Naive thymus-derived CD4-positive, alpha-beta T cell (primary cell): ENCODE results near the gene REC114. TPM values are rescaled to one million over a fixed set of nuclear protein-coding genes. Genes with fewer than 3 reads are reported as not detected.

Source experiments
- ATAC-seq: fragments of 150-1000 bp; cut with Tn5 transposase; 2 replicates; pipeline ENCODE4 v1.10.0; 2021; ENCODE audit warnings: mild to moderate bottlenecking, moderate library complexity
- CTCF ChIA-PET: fragments of 350-600 bp; sonication (Branson Sonifier 250); formaldehyde crosslinking; loops from one replicate; lab custom pipeline; 2021; ENCODE audit warnings: antibody characterized with exemption; lab: Charles Lee
- POLR2A ChIA-PET: fragments of 350-600 bp; sonication (Branson Sonifier 250); formaldehyde crosslinking; loops from one replicate; lab custom pipeline; 2021; ENCODE audit warnings: antibody characterized with exemption, inconsistent platforms; lab: Charles Lee
- DNase-seq, 9 donors: peaks; one replicate each; pipeline versions ENCODE4 v3.0.0 to v3.0.0-alpha.2; 2020 to 2022; ENCODE audit warnings: mixed read lengths in 1 of 9
- H3K27ac ChIP-seq: one replicate; pipeline ENCODE4 v1.7.0; 2013; ENCODE audit warnings: mild to moderate bottlenecking, low read depth, low read length, moderate library complexity
- H3K27me3 ChIP-seq, 2 donors: one replicate each; pipeline ENCODE4 v1.7.0; 2013; ENCODE audit warnings: low read length in 2 of 2, mild to moderate bottlenecking in 2 of 2, moderate library complexity in 2 of 2; ENCODE audit not compliant: control insufficient read depth in 2 of 2, insufficient read depth in 2 of 2
- H3K36me3 ChIP-seq, 3 experiments: 1 replicate in 2 of 3; 2 replicates in 1 of 3; pipeline ENCODE4 v1.7.0; 2013; ENCODE audit warnings: low read length in 3 of 3, mild to moderate bottlenecking in 3 of 3, moderate library complexity in 1 of 3; ENCODE audit not compliant: insufficient read depth in 3 of 3, control insufficient read depth in 2 of 3
- H3K4me1 ChIP-seq, 2 donors: one replicate each; pipeline ENCODE4 v1.7.0; 2013; ENCODE audit warnings: low read length in 2 of 2, mild to moderate bottlenecking in 2 of 2, moderate library complexity in 1 of 2; ENCODE audit not compliant: control insufficient read depth in 2 of 2, insufficient read depth in 2 of 2
- H3K4me3 ChIP-seq: 2 replicates; pipeline ENCODE4 v1.7.0; 2013; ENCODE audit warnings: mild to moderate bottlenecking, low read length
- H3K9me3 ChIP-seq, 3 experiments: 1 replicate in 2 of 3; 2 replicates in 1 of 3; pipeline ENCODE4 v1.7.0; 2013; ENCODE audit warnings: low read length in 3 of 3; ENCODE audit not compliant: control insufficient read depth in 2 of 3
- H3K27ac Mint-ChIP-seq, 9 donors: one replicate each; pipeline ENCODE4 v1.8.0; 2020 to 2022; ENCODE audit warnings: mixed read lengths in 9 of 9, mild to moderate bottlenecking in 8 of 9, moderate library complexity in 5 of 9, inconsistent platforms in 2 of 9
- H3K27me3 Mint-ChIP-seq, 5 donors: one replicate each; pipeline ENCODE4 v1.8.0; 2021 to 2022; ENCODE audit warnings: mixed read lengths in 5 of 5, mild to moderate bottlenecking in 1 of 5
- H3K36me3 Mint-ChIP-seq, 5 donors: one replicate each; pipeline ENCODE4 v1.8.0; 2020 to 2022; ENCODE audit warnings: mixed read lengths in 5 of 5, mild to moderate bottlenecking in 3 of 5, inconsistent platforms in 1 of 5
- H3K4me1 Mint-ChIP-seq, 7 donors: one replicate each; pipeline ENCODE4 v1.8.0; 2020 to 2022; ENCODE audit warnings: mixed read lengths in 7 of 7, mild to moderate bottlenecking in 3 of 7, inconsistent platforms in 1 of 7
- H3K4me3 Mint-ChIP-seq, 10 donors: one replicate each; pipeline ENCODE4 v1.8.0; 2020 to 2022; ENCODE audit warnings: mild to moderate bottlenecking in 10 of 10, mixed read lengths in 10 of 10, moderate library complexity in 6 of 10, inconsistent platforms in 2 of 10
- H3K9me3 Mint-ChIP-seq, 11 donors: one replicate each; pipeline ENCODE4 v1.8.0; 2020 to 2022; ENCODE audit warnings: mixed read lengths in 11 of 11, mild to moderate bottlenecking in 4 of 11, inconsistent platforms in 1 of 11, moderate library complexity in 1 of 11
- intact Hi-C, 2 donors: fragments of 100-400 bp; cut with micrococcal nuclease; formaldehyde crosslinking; loops; one replicate each; pipeline ENCODE4 v1.15.1; 2023
- polyA plus RNA-seq, 2 donors: library from polyadenylated mRNA; unstranded; fragments of 300-500 nt; fragmentation: Illumina TruSeq; gene quantifications; one replicate each; pipeline ENCODE4 v1.2.3, GENCODE V29; 2021
- total RNA-seq, 6 experiments: library from RNA in 5 of 6; stranded (reverse) in 5 of 6; gene quantifications; 1 replicate in 5 of 6; 2 replicates in 1 of 6; pipeline ENCODE4 v1.2.3 and lab custom pipeline; 2021 to 2026

The REC114 gene
- total and polyA plus RNA-seq, 7 experiments from 2014 or later = not detected

DNA sequence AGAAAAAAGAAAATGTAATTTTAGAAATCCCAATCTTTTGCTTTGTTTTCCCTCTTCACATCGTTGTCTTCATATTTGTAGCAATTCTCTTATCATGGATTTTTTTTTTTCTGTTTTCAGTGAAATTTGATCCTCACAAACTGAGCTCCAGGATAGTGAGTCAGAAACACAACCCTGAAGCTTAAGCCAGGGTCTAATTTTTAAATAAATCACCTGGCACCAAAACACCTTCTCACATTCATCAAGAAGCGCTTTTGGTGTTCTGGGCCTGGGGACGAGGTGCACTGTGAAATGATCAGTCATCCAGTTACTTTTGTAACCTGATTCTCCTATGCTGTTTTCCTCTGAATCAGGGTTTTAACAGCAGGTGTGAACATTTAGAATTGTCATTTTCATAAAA is 87.7 kb downstream of the REC114 start:
- Mint-ChIP-seq H3K9me3 (peaks cover 0 to 3% (median 0%) of the 10 kb centered on the region in 11 donors), H3K36me3 (peaks cover 0 to 8% (median 0%) of the 10 kb centered on the region in 5 donors), H3K4me3 (no peak overlapping the region), H3K27me3 (peaks cover 0 to 21% (median 0%) of the 10 kb centered on the region in 5 donors), H3K27ac (no peak overlapping the region), H3K4me1 (no peaks in the 10 kb centered on the region)
- intact Hi-C loops = no loop called here
- Histone ChIP-seq H3K9me3 (no peaks in the 10 kb centered on the region), H3K4me1 (no peaks in the 10 kb centered on the region), H3K27me3 (no peaks in the 10 kb centered on the region), H3K27ac (no peak overlapping the region), H3K4me3 (no peak overlapping the region), H3K36me3 (no peaks in the 10 kb centered on the region)
- DNase-seq = no peak
- CTCF ChIA-PET = no interaction called here
- ATAC-seq = no peak
- POLR2A ChIA-PET = no interaction called here

DNA sequence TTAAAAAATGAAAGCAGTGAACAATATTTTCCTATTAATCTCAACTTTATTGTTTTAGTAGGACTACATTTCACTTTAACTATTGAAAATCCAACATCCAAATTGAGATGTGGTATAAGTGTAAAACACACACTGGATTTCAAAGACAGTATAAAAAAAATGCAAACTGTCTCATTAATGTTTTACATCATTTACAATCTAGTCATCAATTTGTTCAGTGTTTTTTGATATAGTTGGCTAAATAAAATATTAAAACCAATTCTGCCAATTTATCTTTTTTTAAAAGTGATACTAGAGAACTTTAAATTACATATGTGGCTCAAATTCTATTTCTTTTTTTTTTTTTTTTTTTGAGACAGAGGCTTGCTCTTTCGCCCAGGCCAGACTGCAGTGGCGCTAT is 95.2 kb downstream of the REC114 start:
- intact Hi-C loops = no loop called here
- no peak overlapping the region for H3K4me3 ChIP-seq
- Mint-ChIP-seq H3K4me1 (no peaks in the 10 kb centered on the region), H3K27ac (no peak overlapping the region), H3K4me3 (no peak overlapping the region), H3K27me3 (peaks cover 0 to 3% (median 0%) of the 10 kb centered on the region in 5 donors), H3K36me3 (no peaks in the 10 kb centered on the region), H3K9me3 (no peaks in the 10 kb centered on the region)
- H3K36me3 ChIP-seq = no peaks in the 10 kb centered on the region
- H3K9me3 ChIP-seq = no peaks in the 10 kb centered on the region
- H3K4me1 ChIP-seq = no peaks in the 10 kb centered on the region
- ChIA-PET CTCF (no interaction called here), POLR2A (no interaction called here)
- ATAC-seq (no peak), DNase-seq (no peak)
- H3K27ac ChIP-seq = no peak overlapping the region
- H3K27me3 ChIP-seq = no peaks in the 10 kb centered on the region

DNA sequence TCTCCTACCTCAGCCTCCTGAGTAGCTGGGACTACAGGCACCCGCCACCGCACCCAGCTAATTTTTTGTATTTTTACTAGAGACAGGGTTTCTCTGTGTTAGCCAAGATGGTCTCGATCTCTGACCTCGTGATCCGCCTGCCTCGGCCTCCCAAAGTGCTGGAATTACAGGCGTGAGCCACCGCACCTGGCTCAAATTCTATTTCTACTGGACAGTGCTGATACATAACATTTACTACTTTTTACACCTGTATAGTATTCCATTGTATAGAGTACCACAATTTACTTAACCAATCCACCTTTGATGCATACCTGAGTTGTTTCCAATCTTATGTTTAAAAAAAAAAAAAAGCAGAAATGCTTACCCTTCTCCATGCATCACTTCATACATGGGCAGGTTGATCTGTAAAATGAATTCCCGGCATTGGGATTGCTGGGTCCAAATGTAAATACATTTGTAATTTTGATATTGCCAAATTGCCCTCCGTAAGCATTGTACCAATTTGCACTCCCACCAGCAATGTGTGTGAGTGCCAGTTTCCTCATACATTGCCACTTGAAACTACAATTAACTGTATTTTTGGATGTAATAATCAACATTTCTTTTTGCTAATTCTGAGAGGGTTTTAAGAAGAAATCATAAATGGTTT is 95.7 kb downstream of the REC114 start:
- no peaks in the 10 kb centered on the region for H3K36me3 Mint-ChIP-seq
- no peak overlapping the region for H3K4me3 Mint-ChIP-seq
- ATAC-seq (no peak), DNase-seq (no peak)
- CTCF ChIA-PET = no interaction called here
- Histone ChIP-seq H3K27ac (no peak overlapping the region), H3K4me3 (no peak overlapping the region), H3K4me1 (no peaks in the 10 kb centered on the region), H3K27me3 (no peaks in the 10 kb centered on the region), H3K9me3 (no peaks in the 10 kb centered on the region), H3K36me3 (no peaks in the 10 kb centered on the region)
- intact Hi-C loops = no loop called here
- POLR2A ChIA-PET = interaction anchor here (0.7 kb wide), 1 partner anchor 969 kb away, joined by 3 read pairs; no protein-coding TSS in a partner anchor
- H3K27ac Mint-ChIP-seq = no peak overlapping the region
- H3K27me3 Mint-ChIP-seq = peaks cover 0 to 3% (median 0%) of the 10 kb centered on the region in 5 donors
- H3K9me3 Mint-ChIP-seq = no peaks in the 10 kb centered on the region
- no peaks in the 10 kb centered on the region for H3K4me1 Mint-ChIP-seq

DNA sequence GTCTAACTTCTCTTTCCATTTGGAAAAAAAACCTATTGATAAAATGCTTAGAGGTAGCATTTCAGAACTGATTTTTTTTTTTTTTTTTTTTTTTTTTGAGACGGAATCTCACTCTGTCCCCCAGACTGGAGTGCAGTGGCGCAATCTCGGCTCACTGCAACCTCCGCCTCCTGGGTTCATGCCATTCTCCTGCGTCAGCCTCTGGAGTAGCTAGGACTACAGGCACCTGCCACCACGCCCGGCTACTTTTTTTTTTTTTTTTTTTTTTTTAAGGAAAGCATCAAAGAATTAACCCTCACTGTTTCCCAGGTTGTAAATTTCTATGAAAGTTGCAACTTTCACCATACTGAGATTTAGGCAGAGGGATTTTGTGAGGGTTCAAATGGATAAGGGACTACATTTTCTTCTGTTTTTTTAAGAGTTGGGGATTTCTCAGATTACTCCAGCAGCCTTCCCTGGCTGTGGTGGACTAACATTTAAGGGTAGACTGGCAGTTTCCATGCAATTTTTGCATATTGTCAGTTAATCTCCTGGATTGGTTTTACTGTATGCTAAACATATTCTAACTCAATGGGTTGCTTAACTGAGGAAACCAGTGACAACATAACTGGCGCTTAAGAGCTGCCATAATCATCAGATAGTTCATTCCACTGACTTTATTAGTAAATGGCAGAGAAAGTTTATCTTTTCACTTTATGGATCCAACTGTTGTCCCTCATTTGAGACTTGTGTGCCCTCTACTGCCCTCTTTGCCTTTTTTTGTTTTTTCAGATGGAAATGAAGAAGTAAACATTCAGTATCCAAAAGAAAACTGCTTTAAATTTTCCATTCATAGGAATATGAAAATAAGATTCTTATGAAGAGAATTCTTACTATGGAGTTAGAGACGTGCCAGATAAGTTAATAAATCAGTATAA is 96.5 kb downstream of the REC114 start:
- Mint-ChIP-seq H3K4me3 (no peak overlapping the region), H3K27ac (no peak overlapping the region), H3K27me3 (peaks cover 0 to 3% (median 0%) of the 10 kb centered on the region in 5 donors), H3K9me3 (no peaks in the 10 kb centered on the region), H3K36me3 (no peaks in the 10 kb centered on the region), H3K4me1 (no peaks in the 10 kb centered on the region)
- no peaks in the 10 kb centered on the region for H3K36me3 ChIP-seq
- intact Hi-C loops = no loop called here
- no peak overlapping the region for H3K27ac ChIP-seq
- H3K27me3 ChIP-seq = no peaks in the 10 kb centered on the region
- ChIA-PET CTCF (no interaction called here), POLR2A (interaction anchor here (0.7 kb wide), 1 partner anchor 968 kb away, joined by 3 read pairs; no protein-coding TSS in a partner anchor)
- no peak for DNase-seq
- ATAC-seq = no peak
- no peaks in the 10 kb centered on the region for H3K4me1 ChIP-seq
- no peak overlapping the region for H3K4me3 ChIP-seq
- H3K9me3 ChIP-seq = no peaks in the 10 kb centered on the region

DNA sequence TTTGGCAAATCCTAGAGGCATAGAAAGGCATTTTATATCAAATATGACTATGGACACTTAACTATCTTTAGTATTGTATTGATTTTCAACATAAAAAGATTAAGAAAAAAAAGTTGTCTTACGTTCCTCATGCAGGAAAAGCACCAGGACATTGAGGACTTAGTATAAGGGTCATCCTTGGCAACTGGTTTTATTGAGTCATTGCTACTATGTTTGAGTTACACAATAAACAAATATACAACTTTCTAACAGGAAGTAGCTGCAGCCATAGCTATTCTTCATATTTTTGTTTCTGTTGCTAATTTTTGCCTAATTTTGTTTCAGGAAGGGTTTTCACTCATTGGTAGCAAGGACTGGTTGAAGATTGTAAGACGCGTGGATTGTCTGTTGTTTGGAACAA is 97.2 kb downstream of the REC114 start:
- peaks cover 0 to 3% (median 0%) of the 10 kb centered on the region in 5 donors for H3K27me3 Mint-ChIP-seq
- ATAC-seq = no peak
- Histone ChIP-seq H3K4me1 (no peaks in the 10 kb centered on the region), H3K4me3 (no peak overlapping the region), H3K36me3 (no peaks in the 10 kb centered on the region), H3K27me3 (no peaks in the 10 kb centered on the region), H3K9me3 (no peaks in the 10 kb centered on the region), H3K27ac (no peak overlapping the region)
- no peak overlapping the region for H3K4me3 Mint-ChIP-seq
- no peak overlapping the region for H3K27ac Mint-ChIP-seq
- no peaks in the 10 kb centered on the region for H3K4me1 Mint-ChIP-seq
- H3K9me3 Mint-ChIP-seq = no peaks in the 10 kb centered on the region
- peaks cover 0 to 2% (median 0%) of the 10 kb centered on the region in 5 donors for H3K36me3 Mint-ChIP-seq
- ChIA-PET CTCF (interaction anchor here (0.6 kb wide), 1 partner anchor 23 kb away, joined by 8 read pairs; no protein-coding TSS in a partner anchor), POLR2A (no interaction called here)
- intact Hi-C loops = no loop called here
- DNase-seq = no peak

DNA sequence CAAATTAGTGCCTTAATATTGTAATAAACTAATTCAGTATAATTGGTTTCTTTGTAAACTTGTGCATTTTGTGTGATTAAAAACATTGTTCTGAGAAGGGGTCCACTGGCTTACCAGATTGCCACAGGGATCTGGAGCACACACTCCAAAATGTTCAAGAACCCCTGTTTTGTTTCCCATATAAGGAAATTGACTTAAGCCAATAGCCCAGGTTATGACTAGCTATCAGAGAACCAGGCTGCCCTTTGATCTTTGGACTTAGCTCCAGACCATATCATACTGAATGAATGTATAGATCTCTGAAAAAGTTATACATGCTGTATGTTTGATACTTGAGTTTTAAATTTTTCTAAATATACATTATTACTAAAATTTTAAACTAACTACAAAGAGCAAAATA is 98.5 kb downstream of the REC114 start:
- POLR2A ChIA-PET = no interaction called here
- Histone ChIP-seq H3K4me3 (no peak overlapping the region), H3K4me1 (no peaks in the 10 kb centered on the region), H3K36me3 (no peaks in the 10 kb centered on the region), H3K9me3 (no peaks in the 10 kb centered on the region), H3K27me3 (no peaks in the 10 kb centered on the region), H3K27ac (no peak overlapping the region)
- DNase-seq (no peak), ATAC-seq (no peak)
- H3K27ac Mint-ChIP-seq = no peak overlapping the region
- intact Hi-C loops = no loop called here
- H3K9me3 Mint-ChIP-seq = no peaks in the 10 kb centered on the region
- H3K36me3 Mint-ChIP-seq = peaks cover 0 to 3% (median 0%) of the 10 kb centered on the region in 5 donors
- H3K4me1 Mint-ChIP-seq = no peaks in the 10 kb centered on the region
- H3K4me3 Mint-ChIP-seq = no peak overlapping the region
- H3K27me3 Mint-ChIP-seq = peaks cover 0 to 3% (median 0%) of the 10 kb centered on the region in 5 donors
- CTCF ChIA-PET = no interaction called here
